Measurements from ENCODE around the gene MEG3.

DNA sequence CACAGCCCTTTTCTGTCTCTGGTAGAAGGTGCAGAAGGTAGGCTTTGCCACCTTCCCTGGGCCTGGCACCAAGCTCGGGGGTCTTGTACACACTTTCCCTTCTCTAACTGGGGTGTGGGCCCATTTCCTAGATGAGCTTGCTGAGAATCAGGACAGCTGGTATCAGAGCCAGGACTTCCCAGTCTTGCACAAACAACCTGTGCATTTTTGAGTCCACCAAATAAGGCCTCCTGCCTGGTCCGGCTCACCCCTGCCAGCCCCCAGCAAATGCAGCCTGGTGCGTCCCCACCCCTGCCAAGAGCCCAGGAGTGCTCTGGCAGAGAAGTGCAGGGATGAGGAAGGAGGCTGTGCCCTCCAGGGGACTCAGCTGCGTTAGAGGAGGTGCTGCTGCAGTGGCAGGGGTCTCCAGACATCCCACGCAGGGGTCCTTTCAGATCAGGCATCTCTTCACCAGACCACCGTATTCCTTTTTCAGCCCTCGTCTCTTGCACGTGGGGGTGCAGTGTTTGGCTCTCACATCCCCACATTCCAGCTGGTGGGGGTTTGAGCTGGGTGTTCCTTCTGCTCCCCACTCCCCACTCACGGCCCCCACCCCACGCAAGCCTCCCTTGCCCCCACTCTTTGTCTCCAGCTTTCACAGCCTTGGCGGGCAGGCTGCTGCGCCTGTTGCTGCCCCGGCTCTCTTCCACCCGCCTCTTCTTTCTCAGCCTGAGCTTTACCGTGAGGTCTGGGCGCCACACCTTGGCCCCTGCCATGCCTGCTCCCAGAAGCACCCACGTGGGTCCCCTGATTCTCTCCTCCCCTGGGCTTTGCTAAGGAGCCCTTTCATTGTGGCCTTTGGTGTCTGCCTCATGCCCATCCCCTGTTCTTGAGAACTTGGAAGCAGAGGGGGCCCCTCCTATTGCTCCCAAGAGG lies 32.3 kb downstream of the MEG3 start:
- TF ChIP-seq POLR2AphosphoS5 (IDR thresholded peaks at IDR 0.05): no peak
- TF ChIP-seq POLR2A (IDR thresholded peaks at IDR 0.05): no peak
- TF ChIP-seq, protein P1, sequence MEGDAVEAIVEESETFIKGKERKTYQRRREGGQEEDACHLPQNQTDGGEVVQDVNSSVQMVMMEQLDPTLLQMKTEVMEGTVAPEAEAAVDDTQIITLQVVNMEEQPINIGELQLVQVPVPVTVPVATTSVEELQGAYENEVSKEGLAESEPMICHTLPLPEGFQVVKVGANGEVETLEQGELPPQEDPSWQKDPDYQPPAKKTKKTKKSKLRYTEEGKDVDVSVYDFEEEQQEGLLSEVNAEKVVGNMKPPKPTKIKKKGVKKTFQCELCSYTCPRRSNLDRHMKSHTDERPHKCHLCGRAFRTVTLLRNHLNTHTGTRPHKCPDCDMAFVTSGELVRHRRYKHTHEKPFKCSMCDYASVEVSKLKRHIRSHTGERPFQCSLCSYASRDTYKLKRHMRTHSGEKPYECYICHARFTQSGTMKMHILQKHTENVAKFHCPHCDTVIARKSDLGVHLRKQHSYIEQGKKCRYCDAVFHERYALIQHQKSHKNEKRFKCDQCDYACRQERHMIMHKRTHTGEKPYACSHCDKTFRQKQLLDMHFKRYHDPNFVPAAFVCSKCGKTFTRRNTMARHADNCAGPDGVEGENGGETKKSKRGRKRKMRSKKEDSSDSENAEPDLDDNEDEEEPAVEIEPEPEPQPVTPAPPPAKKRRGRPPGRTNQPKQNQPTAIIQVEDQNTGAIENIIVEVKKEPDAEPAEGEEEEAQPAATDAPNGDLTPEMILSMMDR (IDR thresholded peaks at IDR 0.05): no peak
- no peak for TF ChIP-seq EP300 (IDR thresholded peaks at IDR 0.05)
